H1 (cell line): Measurements from ENCODE around the gene CHST8. TPM values are rescaled to one million over a fixed set of nuclear protein-coding genes. Genes with fewer than 3 reads are reported as not detected.

Experiments used
- ASH2L ChIP-seq: fragments of 200-600, 300-600 bp; sonication (generic); IDR thresholded peaks from one replicate; pipeline ENCODE4 v1.7.1; 2017; ENCODE audit warnings: low read length
- ATF2 ChIP-seq: IDR thresholded peaks from 2 replicates; pipeline ENCODE4 v1.6.1; 2012; ENCODE audit warnings: low read length, inconsistent platforms
- HDAC2 ChIP-seq, 2 experiments: fragments of 300-600 bp in 1 of 2; sonication (generic) in 1 of 2; IDR thresholded peaks; 2 replicates each; pipeline ENCODE4 v1.6.1; 2011 to 2012; ENCODE audit warnings: low read depth in 2 of 2, low read length in 2 of 2, mild to moderate bottlenecking in 2 of 2, moderate library complexity in 2 of 2, borderline replicate concordance in 1 of 2, inconsistent platforms in 1 of 2
- KDM4A ChIP-seq: IDR thresholded peaks from one replicate; pipeline ENCODE4 v1.7.1; 2012; ENCODE audit warnings: low read depth, mild to moderate bottlenecking, moderate library complexity, low read length, inconsistent platforms; ENCODE audit not compliant: severe bottlenecking
- SIN3A ChIP-seq, 2 experiments: IDR thresholded peaks in 1 of 2; conservative IDR thresholded peaks in 1 of 2; 2 replicates each; pipeline ENCODE4 v1.6.1; 2011 to 2012; ENCODE audit warnings: low read length in 2 of 2, improper control_type of control experiment in 1 of 2, low read depth in 1 of 2, mild to moderate bottlenecking in 1 of 2
- SUZ12 ChIP-seq: fragments of 200-600 bp; sonication (generic); IDR thresholded peaks from 2 replicates; pipeline ENCODE4 v1.6.1; 2012; ENCODE audit warnings: mild to moderate bottlenecking, inconsistent platforms, low read length, moderate library complexity, mixed read lengths
- TBP ChIP-seq: IDR thresholded peaks from 2 replicates; pipeline ENCODE4 v1.6.1; 2011; ENCODE audit warnings: low read depth, low read length, improper control_type of control experiment
- polyA plus RNA-seq, 7 experiments: library from polyadenylated mRNA; depleted of rRNA in 3 of 7; stranded (reverse) in 5 of 7; unstranded in 2 of 7; fragments of >200 nt in 5 of 7; fragments of 200-250 nt in 2 of 7; gene quantifications; 1 replicate in 5 of 7; 2 replicates in 1 of 7; 4 replicates in 1 of 7; pipeline versions ENCODE4 v1.2.1 to v1.2.3, GENCODE V29; 2011 to 2013; ENCODE audit warnings: missing spikeins in 2 of 7, mixed read lengths in 2 of 7
- total RNA-seq: library from RNA; stranded (reverse); fragmentation: NEBNext Ultra II Directional; extraction: Animal tissue kit (Norgen Biotek cat#: 25700); gene quantifications from 2 replicates; pipeline ENCODE4 v1.2.1, GENCODE V29; 2021
- TF ChIP-seq, protein P1 (sequence below): IDR thresholded peaks from 2 replicates; pipeline ENCODE4 v1.6.1; 2012; ENCODE audit warnings: inconsistent platforms

Gene CHST8
- total and polyA plus RNA-seq, 2 of the 8 experiments (the other 6 are each of a cell fraction or from before 2014, with no cell fraction given): 10.8 to 28.2 TPM

- no peak for TF ChIP-seq SUZ12
- peak; percentile 61 to 63; a peak in 1 of 4 replicates for TF ChIP-seq HDAC2 (IDR thresholded peaks at IDR 0.05; ENCODE audit: borderline replicate concordance in 1 of 2, low read depth in 2 of 2, low read length in 2 of 2)
- peak; percentile 68; the same call in 1 of the 2 replicates for TF ChIP-seq TBP
- peak; percentile 98 to 99 for TF ChIP-seq SIN3A (conservative IDR thresholded peaks at IDR 0.05 in 1 of 2, IDR thresholded peaks at IDR 0.05 in 1 of 2; ENCODE audit: low read depth in 1 of 2, low read length in 2 of 2)
- no peak for TF ChIP-seq ATF2
- TF ChIP-seq, protein P1, sequence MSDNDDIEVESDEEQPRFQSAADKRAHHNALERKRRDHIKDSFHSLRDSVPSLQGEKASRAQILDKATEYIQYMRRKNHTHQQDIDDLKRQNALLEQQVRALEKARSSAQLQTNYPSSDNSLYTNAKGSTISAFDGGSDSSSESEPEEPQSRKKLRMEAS: peak; percentile 64; the same call in 1 of the 2 replicates
- no peak for TF ChIP-seq KDM4A
- TF ChIP-seq ASH2L: no peak
These were observed 62.3 kb downstream of the CHST8 start (continued) for GRCh38 chr19:33683881-33684537.
